ENCODE results near the gene IBA57. TPM values are rescaled to one million over a fixed set of nuclear protein-coding genes. Genes with fewer than 3 reads are reported as not detected.
"Not testable (repeated sequence)": the region's sequence is repeated elsewhere in the genome, so short reads cannot be mapped to it uniquely, and the experiment has no call there.

The IBA57 gene
- total RNA-seq, 3 donors from 2014 or later, result 3.4 to 4.1 (median 3.9) TPM

DNA sequence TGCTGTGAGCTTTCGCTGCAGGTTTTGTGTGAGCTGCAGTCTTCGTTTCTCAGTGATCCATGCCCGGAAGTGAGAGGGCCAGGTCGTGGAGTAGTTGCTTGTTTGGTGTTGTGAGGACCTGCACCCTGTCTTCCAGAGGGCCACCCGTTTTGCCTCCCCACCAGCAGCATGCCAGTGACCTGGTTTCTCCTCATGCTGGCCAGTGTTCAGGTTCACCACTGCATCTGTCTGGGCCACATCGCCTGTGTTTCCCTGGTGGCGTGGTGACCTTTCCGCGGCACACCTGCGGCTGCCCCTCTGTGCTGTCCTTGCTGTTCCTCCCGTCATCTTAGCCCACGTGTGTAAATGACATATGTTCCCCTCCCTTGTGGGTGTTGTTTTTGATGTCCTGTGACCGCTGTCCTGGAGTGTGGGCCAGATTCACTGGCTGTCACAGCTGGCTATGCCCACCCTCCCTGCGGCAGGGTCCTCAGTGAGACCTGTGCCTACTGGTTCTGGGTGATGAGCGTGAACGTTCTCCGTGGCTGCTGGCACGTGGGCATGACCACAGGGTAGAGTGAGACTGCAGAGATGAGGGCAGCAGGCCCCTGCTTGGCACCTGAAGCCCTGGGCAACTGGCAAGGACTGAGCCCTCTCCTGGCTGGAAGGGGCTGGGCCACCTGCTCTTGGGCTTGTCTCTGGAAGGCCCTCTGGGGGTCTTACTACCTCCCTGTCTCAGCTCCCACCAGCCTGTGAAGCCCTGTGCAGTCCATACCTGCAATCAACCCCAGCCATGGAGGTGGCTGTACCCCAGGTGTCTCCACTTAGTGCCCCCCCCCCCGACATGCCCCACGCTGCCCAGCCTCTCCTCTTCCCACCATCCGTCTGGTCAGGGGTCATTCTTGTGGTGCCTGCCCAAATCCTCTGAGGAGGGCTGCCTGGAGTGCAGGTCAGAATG, 7.3 kb downstream of the IBA57 start:
- no peaks in the 10 kb centered on the region for H3K9me3 ChIP-seq
- H3K4me1 ChIP-seq, result no peaks in the 10 kb centered on the region
- H3K27ac ChIP-seq, result no peak overlapping the region
- intact Hi-C loops (cut with DNase I; ENCODE audit: low total_unique reads), result no loop called here
- H3K36me3 ChIP-seq, result no peaks in the 10 kb centered on the region
- no peak overlapping the region for H3K4me3 ChIP-seq
- no peaks in the 10 kb centered on the region for H3K27me3 ChIP-seq
- TF ChIP-seq POLR2A (IDR thresholded peaks at IDR 0.05), result no peak
- TF ChIP-seq, protein P1, sequence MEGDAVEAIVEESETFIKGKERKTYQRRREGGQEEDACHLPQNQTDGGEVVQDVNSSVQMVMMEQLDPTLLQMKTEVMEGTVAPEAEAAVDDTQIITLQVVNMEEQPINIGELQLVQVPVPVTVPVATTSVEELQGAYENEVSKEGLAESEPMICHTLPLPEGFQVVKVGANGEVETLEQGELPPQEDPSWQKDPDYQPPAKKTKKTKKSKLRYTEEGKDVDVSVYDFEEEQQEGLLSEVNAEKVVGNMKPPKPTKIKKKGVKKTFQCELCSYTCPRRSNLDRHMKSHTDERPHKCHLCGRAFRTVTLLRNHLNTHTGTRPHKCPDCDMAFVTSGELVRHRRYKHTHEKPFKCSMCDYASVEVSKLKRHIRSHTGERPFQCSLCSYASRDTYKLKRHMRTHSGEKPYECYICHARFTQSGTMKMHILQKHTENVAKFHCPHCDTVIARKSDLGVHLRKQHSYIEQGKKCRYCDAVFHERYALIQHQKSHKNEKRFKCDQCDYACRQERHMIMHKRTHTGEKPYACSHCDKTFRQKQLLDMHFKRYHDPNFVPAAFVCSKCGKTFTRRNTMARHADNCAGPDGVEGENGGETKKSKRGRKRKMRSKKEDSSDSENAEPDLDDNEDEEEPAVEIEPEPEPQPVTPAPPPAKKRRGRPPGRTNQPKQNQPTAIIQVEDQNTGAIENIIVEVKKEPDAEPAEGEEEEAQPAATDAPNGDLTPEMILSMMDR (IDR thresholded peaks at IDR 0.05), result no peak
- TF ChIP-seq POLR2AphosphoS5 (IDR thresholded peaks at IDR 0.05), result no peak
- no peak for DNase-seq (ENCODE audit: low spot score in 2 of 2)

- H3K4me1 ChIP-seq; H3K27me3 ChIP-seq; intact Hi-C loops (cut with DNase I; ENCODE audit: low total_unique reads); H3K36me3 ChIP-seq; H3K9me3 ChIP-seq; DNase-seq (ENCODE audit: low spot score in 2 of 2): not testable (repeated sequence)
- peak overlapping the region in 1 of 3 donors; percentile 25 for H3K4me3 ChIP-seq
- H3K27ac ChIP-seq, result peak overlapping the region in 1 of 2 donors; percentile 52
These were observed 8.2 kb downstream of the IBA57 start for GRCh38 chr1:228173528-228174481.

DNA sequence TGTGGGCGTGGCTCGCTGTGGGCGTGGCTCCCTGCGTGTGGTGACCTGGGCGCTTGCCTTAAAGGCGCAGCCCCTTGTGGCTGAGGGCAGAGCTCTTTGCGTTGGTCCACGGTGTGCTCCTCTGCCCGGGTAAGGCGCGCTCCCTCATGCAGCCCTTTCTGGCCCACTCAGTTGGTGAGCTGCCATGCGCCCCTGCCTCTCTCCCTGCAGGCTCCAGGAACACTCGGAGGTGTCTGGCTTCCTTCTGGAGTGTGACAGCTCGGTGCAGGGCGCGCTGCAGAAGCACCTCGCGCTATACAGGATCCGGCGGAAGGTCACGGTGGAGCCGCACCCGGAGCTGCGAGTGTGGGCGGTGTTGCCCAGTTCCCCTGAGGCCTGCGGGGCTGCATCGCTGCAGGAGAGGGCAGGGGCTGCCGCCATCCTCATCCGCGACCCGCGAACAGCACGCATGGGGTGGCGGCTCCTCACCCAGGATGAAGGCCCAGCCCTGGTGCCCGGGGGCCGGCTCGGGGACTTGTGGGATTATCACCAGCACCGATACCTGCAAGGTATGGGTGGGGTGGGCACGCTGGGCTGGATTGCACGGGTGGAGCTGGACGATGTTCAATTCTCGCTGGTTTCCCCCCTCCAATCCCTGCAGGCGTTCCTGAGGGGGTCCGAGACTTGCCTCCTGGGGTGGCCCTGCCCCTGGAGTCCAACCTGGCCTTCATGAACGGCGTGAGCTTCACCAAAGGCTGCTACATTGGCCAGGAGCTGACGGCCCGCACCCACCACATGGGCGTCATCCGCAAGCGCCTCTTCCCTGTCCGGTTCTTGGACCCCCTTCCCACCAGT, 9.1 kb downstream of the IBA57 start:
- H3K9me3 ChIP-seq, result no peaks in the 10 kb centered on the region
- DNase-seq (ENCODE audit: low spot score in 2 of 2), result no peak
- no peak for TF ChIP-seq POLR2A (IDR thresholded peaks at IDR 0.05)
- no peak for TF ChIP-seq POLR2AphosphoS5 (IDR thresholded peaks at IDR 0.05)
- TF ChIP-seq, protein P1 (IDR thresholded peaks at IDR 0.05), result no peak
- H3K27ac ChIP-seq, result no peak overlapping the region
- peak overlapping the region in 1 of 3 donors; percentile 40 for H3K4me3 ChIP-seq
- H3K27me3 ChIP-seq, result no peaks in the 10 kb centered on the region
- H3K36me3 ChIP-seq, result no peaks in the 10 kb centered on the region
- intact Hi-C loops (cut with DNase I; ENCODE audit: low total_unique reads), result no loop called here
- no peaks in the 10 kb centered on the region for H3K4me1 ChIP-seq

- Histone ChIP-seq H3K4me3 (no peak overlapping the region), H3K9me3 (no peaks in the 10 kb centered on the region), H3K27ac (no peak overlapping the region), H3K27me3 (no peaks in the 10 kb centered on the region), H3K36me3 (no peaks in the 10 kb centered on the region), H3K4me1 (no peaks in the 10 kb centered on the region)
- intact Hi-C loops (cut with DNase I; ENCODE audit: low total_unique reads), result no loop called here
- no peak for DNase-seq (ENCODE audit: low spot score in 2 of 2)
- TF ChIP-seq, protein P1 (IDR thresholded peaks at IDR 0.05), result no peak
- TF ChIP-seq POLR2A (IDR thresholded peaks at IDR 0.05), result no peak
- TF ChIP-seq POLR2AphosphoS5 (IDR thresholded peaks at IDR 0.05), result no peak
These were observed 9.9 kb downstream of the IBA57 start for GRCh38 chr1:228175316-228176023.
